Fibroblast of mammary gland (primary cell): ENCODE results near the gene CFI.

ENCODE experiments used
- DNase-seq: peaks from one replicate; pipeline ENCODE4 v3.0.0-alpha.2; 2010; ENCODE audit warnings: low read depth
- H3K4me3 ChIP-seq: 2 replicates; pipeline ENCODE4 v1.5.1; 2011; ENCODE audit warnings: low read depth, mild to moderate bottlenecking, low read length, moderate library complexity; ENCODE audit not compliant: control insufficient read depth
- CTCF ChIP-seq: conservative IDR thresholded peaks from 2 replicates; pipeline ENCODE4 v1.5.1; 2011; ENCODE audit warnings: low read depth, low read length, inconsistent platforms; ENCODE audit not compliant: control insufficient read depth, insufficient read depth

Gene CFI

GRCh38 chr4:109713500-109713899 lies 88.3 kb downstream of the CFI start:
- DNase-seq = no peak
- TF ChIP-seq CTCF = no peak
- no peak overlapping the region for H3K4me3 ChIP-seq

- no peak overlapping the region for H3K4me3 ChIP-seq
- no peak for TF ChIP-seq CTCF
- no peak for DNase-seq
Observed at GRCh38 chr4:109708990-109709389, 92.8 kb downstream of the CFI start.

- TF ChIP-seq CTCF = no peak
- H3K4me3 ChIP-seq = no peak overlapping the region
- no peak for DNase-seq
Observed at GRCh38 chr4:109708435-109708834, 93.4 kb downstream of the CFI start.

- no peak for TF ChIP-seq CTCF
- peak overlapping the region; percentile 78 for H3K4me3 ChIP-seq
- no peak for DNase-seq
Observed at GRCh38 chr4:109703664-109704361, 98.0 kb downstream of the CFI start.

GRCh38 chr4:109702950-109703663 lies 98.7 kb downstream of the CFI start, which contains the start of gene CASP6:
CASP6 (minus strand) TSS chr4:109703445; CDS start chr4:109703395, 50 bp downstream.
- H3K4me3 ChIP-seq = peak within 1 kb of the TSS; percentile 78
- peak; percentile 45 for TF ChIP-seq CTCF
- peak; percentile 61 for DNase-seq

- DNase-seq = no peak
Observed at GRCh38 chr4:109701566-109702410, 100.0 kb downstream of the CFI start.

More at GRCh38 chr4:109701566-109702410, 100.0 kb downstream of the CFI start:
- no peak for TF ChIP-seq CTCF
- peak overlapping the region; percentile 78 for H3K4me3 ChIP-seq
